Endothelial cell (in vitro differentiated cells): ENCODE data around the gene UBE2F. TPM values are rescaled to one million over a fixed set of nuclear protein-coding genes. Genes with fewer than 3 reads are reported as not detected.
"Not testable (repeated sequence)": the region's sequence is repeated elsewhere in the genome, so short reads cannot be mapped to it uniquely, and the experiment has no call there.

Experiments
- DNase-seq: peaks from one replicate; pipeline ENCODE4 v3.0.0; 2021; ENCODE audit warnings: low spot score
- H3K27ac Mint-ChIP-seq: one replicate; pipeline ENCODE4 v1.8.0; 2021; ENCODE audit warnings: mixed read lengths, inconsistent platforms; ENCODE audit not compliant: unreplicated experiment
- H3K27me3 Mint-ChIP-seq: one replicate; pipeline ENCODE4 v1.8.0; 2021; ENCODE audit warnings: mild to moderate bottlenecking, moderate library complexity, mixed read lengths, inconsistent platforms; ENCODE audit not compliant: unreplicated experiment
- H3K36me3 Mint-ChIP-seq: one replicate; pipeline ENCODE4 v1.8.0; 2021; ENCODE audit warnings: mild to moderate bottlenecking, low read depth, mixed read lengths, inconsistent platforms; ENCODE audit not compliant: unreplicated experiment
- H3K4me1 Mint-ChIP-seq: one replicate; pipeline ENCODE4 v1.8.0; 2021; ENCODE audit warnings: mild to moderate bottlenecking, mixed read lengths, inconsistent platforms; ENCODE audit not compliant: unreplicated experiment
- H3K4me3 Mint-ChIP-seq: one replicate; pipeline ENCODE4 v1.8.0; 2021; ENCODE audit warnings: mild to moderate bottlenecking, mixed read lengths, inconsistent platforms; ENCODE audit not compliant: unreplicated experiment
- H3K9me3 Mint-ChIP-seq: one replicate; pipeline ENCODE4 v1.8.0; 2021; ENCODE audit warnings: mixed read lengths, inconsistent platforms; ENCODE audit not compliant: unreplicated experiment
- CTCF ChIP-seq: fragments of 200-600 bp; sonication (generic); IDR thresholded peaks from one replicate; pipeline ENCODE4 v1.5.0; 2021; ENCODE audit warnings: antibody characterized with exemption; ENCODE audit not compliant: unreplicated experiment
- total RNA-seq: library from RNA; stranded (reverse); fragmentation: NEBNext Ultra II Directional; extraction: Animal tissue kit (Norgen Biotek cat#: 25700); gene quantifications from one replicate; pipeline ENCODE4 v1.2.1, GENCODE V29; 2021; ENCODE audit not compliant: unreplicated experiment

UBE2F gene
- total RNA-seq, 1 donor from 2014 or later = 107 TPM

- TF ChIP-seq CTCF = no peak
- Mint-ChIP-seq H3K27ac (no peak overlapping the region), H3K4me3 (no peak overlapping the region), H3K9me3 (no peaks in the 10 kb centered on the region), H3K4me1 (no peaks in the 10 kb centered on the region), H3K36me3 (peaks cover 35% of the 10 kb centered on the region), H3K27me3 (peaks cover 2% of the 10 kb centered on the region)
- DNase-seq = no peak
Measured at GRCh38 chr2:238031751-238032150, 64.9 kb downstream of the UBE2F start.

DNA sequence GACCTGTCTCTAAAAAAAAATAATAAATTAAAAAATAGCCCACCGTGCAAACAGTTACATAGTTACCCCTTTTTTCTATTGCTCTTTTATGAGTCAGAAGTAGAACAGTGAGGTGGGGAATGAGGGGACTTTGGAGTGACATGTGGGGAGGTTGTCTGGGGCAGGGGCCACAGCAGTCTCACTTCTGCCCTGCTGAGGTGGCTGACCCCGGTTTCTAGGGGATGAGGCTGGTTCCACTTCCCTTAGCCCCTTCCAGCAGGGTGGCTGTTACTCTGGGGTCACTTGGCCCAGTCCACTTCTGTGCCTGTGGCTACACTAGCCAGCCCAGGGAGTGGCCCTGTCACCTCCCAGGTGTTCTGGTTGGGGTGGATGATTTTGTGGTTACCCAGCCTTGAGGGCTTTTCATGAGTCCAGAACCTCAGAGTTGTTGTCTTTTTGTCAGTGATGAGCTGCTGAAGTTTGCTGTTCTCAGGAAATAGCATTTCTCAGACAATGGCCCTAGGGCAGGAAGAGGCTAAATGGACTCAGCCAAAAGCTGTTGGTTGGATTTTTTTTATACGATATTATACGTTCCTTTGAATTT lies 66.0 kb downstream of the UBE2F start:
- no peak overlapping the region for H3K4me3 Mint-ChIP-seq
- H3K9me3 Mint-ChIP-seq = no peaks in the 10 kb centered on the region
- H3K4me1 Mint-ChIP-seq = no peaks in the 10 kb centered on the region
- H3K27me3 Mint-ChIP-seq = peaks cover 2% of the 10 kb centered on the region
- no peak for DNase-seq
- TF ChIP-seq CTCF = no peak
- no peak overlapping the region for H3K27ac Mint-ChIP-seq
- H3K36me3 Mint-ChIP-seq = peaks cover 35% of the 10 kb centered on the region

- peaks cover 39% of the 10 kb centered on the region for H3K36me3 Mint-ChIP-seq
- not testable (repeated sequence) for H3K27ac Mint-ChIP-seq
Measured at GRCh38 chr2:238033991-238034390, 67.2 kb downstream of the UBE2F start.

DNA sequence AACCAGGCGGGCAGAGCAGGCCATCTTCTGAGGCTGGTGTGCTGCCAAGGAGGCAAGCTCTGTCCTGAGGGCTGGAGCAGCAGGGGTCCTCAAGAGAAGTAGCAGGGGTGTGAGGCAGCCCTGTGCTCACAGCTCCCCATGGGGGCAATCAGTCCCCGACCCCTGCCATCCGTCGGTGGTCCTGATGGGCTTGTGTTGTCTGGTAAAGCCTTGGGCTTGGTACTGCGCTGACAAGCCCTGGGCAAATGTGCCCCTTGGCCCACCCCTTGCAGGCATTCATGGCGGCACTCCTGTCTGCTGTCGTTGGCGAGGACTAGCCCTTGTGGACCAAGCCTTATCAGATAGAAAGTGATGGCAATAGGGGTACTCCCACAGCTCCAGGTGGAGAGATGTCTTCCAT lies 71.4 kb downstream of the UBE2F start:
- TF ChIP-seq CTCF = no peak

More at GRCh38 chr2:238033991-238034390, 67.2 kb downstream of the UBE2F start:
- H3K4me1 Mint-ChIP-seq, H3K27me3 Mint-ChIP-seq, H3K4me3 Mint-ChIP-seq, H3K9me3 Mint-ChIP-seq, DNase-seq: not testable (repeated sequence)

DNA sequence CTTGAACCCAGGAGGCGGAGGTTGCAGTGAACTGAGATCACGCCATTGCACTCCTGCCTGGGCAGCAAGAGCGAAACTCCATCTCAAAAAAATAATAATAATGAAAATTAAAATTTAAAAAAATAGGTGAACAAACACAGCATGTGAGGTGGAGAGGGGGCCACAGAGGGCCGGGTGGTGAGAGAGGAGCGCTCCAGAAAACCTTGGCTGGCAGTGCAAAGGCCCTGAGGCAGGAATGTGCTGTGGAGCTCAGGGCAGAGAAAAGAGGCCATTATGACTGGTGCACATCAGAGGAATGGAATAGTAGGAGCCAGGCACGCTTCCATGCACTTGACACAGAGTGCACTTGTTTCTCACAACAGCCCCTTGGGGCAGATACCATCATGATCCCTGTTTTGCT lies 72.3 kb downstream of the UBE2F start:
- Mint-ChIP-seq H3K4me1 (no peaks in the 10 kb centered on the region), H3K27me3 (peaks cover 5% of the 10 kb centered on the region), H3K27ac (no peak overlapping the region), H3K9me3 (no peaks in the 10 kb centered on the region), H3K36me3 (peaks cover 46% of the 10 kb centered on the region), H3K4me3 (no peak overlapping the region)
- TF ChIP-seq CTCF = no peak
- no peak for DNase-seq

More for the DNA sequence above, 71.4 kb downstream of the UBE2F start:
- no peak overlapping the region for H3K27ac Mint-ChIP-seq
- no peaks in the 10 kb centered on the region for H3K4me1 Mint-ChIP-seq
- H3K27me3 Mint-ChIP-seq = peaks cover 5% of the 10 kb centered on the region
- peaks cover 42% of the 10 kb centered on the region for H3K36me3 Mint-ChIP-seq
- no peaks in the 10 kb centered on the region for H3K9me3 Mint-ChIP-seq
- no peak for DNase-seq
- H3K4me3 Mint-ChIP-seq = no peak overlapping the region
